HEK293T (cell line): ENCODE data around the gene AQP7.
"Not testable (repeated sequence)": the region's sequence is repeated elsewhere in the genome, so short reads cannot be mapped to it uniquely, and the experiment has no call there.

Source experiments
- CTCF ChIA-PET: fragments of 350-600 bp; formaldehyde crosslinking; extraction: SDS; loops from one replicate; lab custom pipeline; 2021; ENCODE audit warnings: antibody characterized with exemption, inconsistent platforms; lab: Yijun Ruan, JAX
- POLR2A ChIA-PET: fragments of 350-600 bp; formaldehyde crosslinking; extraction: SDS; loops from one replicate; lab custom pipeline; 2020; ENCODE audit warnings: antibody characterized with exemption, inconsistent platforms; lab: Yijun Ruan, JAX
- DNase-seq: peaks from one replicate; pipeline ENCODE4 v3.0.0; 2012; ENCODE audit warnings: mixed read lengths; ENCODE audit errors: extremely low spot score
- ARNT ChIP-seq: fragments of 450-650 bp; IDR thresholded peaks from 2 replicates; pipeline ENCODE4 v1.6.1; 2017; ENCODE audit warnings: mild to moderate bottlenecking
- BHLHE40 ChIP-seq: fragments of 450-650 bp; IDR thresholded peaks from 2 replicates; pipeline ENCODE4 v1.6.1; 2016; ENCODE audit warnings: mild to moderate bottlenecking, moderate library complexity, borderline replicate concordance
- CTBP1 ChIP-seq: fragments of 450-650 bp; IDR thresholded peaks from 2 replicates; pipeline ENCODE4 v1.6.1; 2016; ENCODE audit warnings: borderline replicate concordance
- ELF4 ChIP-seq: fragments of 450-650 bp; IDR thresholded peaks from 2 replicates; pipeline ENCODE4 v1.6.1; 2017; ENCODE audit warnings: antibody characterized with exemption
- FOXA1 ChIP-seq: fragments of 450-650 bp; IDR thresholded peaks from 2 replicates; pipeline ENCODE4 v1.6.1; 2016; ENCODE audit warnings: mild to moderate bottlenecking
- FOXK2 ChIP-seq: fragments of 450-650 bp; IDR thresholded peaks from 2 replicates; pipeline ENCODE4 v1.6.1; 2016; ENCODE audit warnings: mild to moderate bottlenecking
- HDGF ChIP-seq: fragments of 450-650 bp; IDR thresholded peaks from 2 replicates; pipeline ENCODE4 v1.6.1; 2017; ENCODE audit warnings: antibody characterized with exemption, borderline replicate concordance
- L3MBTL2 ChIP-seq: fragments of 450-650 bp; conservative IDR thresholded peaks from 2 replicates; pipeline ENCODE4 v1.6.1; 2016; ENCODE audit warnings: mild to moderate bottlenecking
- PKNOX1 ChIP-seq: fragments of 450-650 bp; IDR thresholded peaks from 2 replicates; pipeline ENCODE4 v1.6.1; 2016
- SP1 ChIP-seq: fragments of 450-650 bp; IDR thresholded peaks from 2 replicates; pipeline ENCODE4 v1.6.1; 2017
- SUZ12 ChIP-seq: fragments of 450-650 bp; IDR thresholded peaks from 2 replicates; pipeline ENCODE4 v1.6.1; 2016; ENCODE audit warnings: mild to moderate bottlenecking
- ZNF384 ChIP-seq: fragments of 450-650 bp; IDR thresholded peaks from 2 replicates; pipeline ENCODE4 v1.6.1; 2016

Gene AQP7

GRCh38 chr9:33393581-33393980 lies 8.8 kb downstream of the AQP7 start:
- POLR2A ChIA-PET: no interaction called here
- TF ChIP-seq FOXA1 (no peak), L3MBTL2 (no peak), SUZ12 (no peak), ZNF384 (no peak), ELF4 (no peak), FOXK2 (no peak), HDGF (no peak), CTBP1 (no peak), SP1 (no peak), PKNOX1 (no peak), ARNT (no peak)
- DNase-seq: no peak
- CTCF ChIA-PET: no interaction called here

GRCh38 chr9:33392591-33393021 lies 9.8 kb downstream of the AQP7 start:
- POLR2A ChIA-PET: not testable (repeated sequence)

GRCh38 chr9:33391111-33391771 lies 11.1 kb downstream of the AQP7 start:
- 0 out of 2 replicates have a peak, but pooled peaks have one; percentile 31 for TF ChIP-seq L3MBTL2
- DNase-seq, POLR2A ChIA-PET: not testable (repeated sequence)
- CTCF ChIA-PET: interaction anchor here (0.6 kb wide), 1 partner anchor 62 kb away, joined by 4 read pairs; no protein-coding TSS in a partner anchor

More at GRCh38 chr9:33392591-33393021, 9.8 kb downstream of the AQP7 start:
- DNase-seq, CTCF ChIA-PET: not testable (repeated sequence)

GRCh38 chr9:33388110-33388994 lies 14.0 kb downstream of the AQP7 start:
- TF ChIP-seq ARNT (no peak), FOXA1 (no peak), FOXK2 (no peak), SP1 (no peak), ZNF384 (no peak), CTBP1 (no peak), PKNOX1 (no peak), BHLHE40 (no peak)
- DNase-seq: no peak
- ChIA-PET CTCF (interaction anchor here (1.2 kb wide), 1 partner anchor 65 kb away, joined by 4 read pairs; no protein-coding TSS in a partner anchor), POLR2A (no interaction called here)

GRCh38 chr9:33386998-33387397 lies 15.4 kb downstream of the AQP7 start:
- CTCF ChIA-PET: interaction anchor here (1.2 kb wide), 1 partner anchor 66 kb away, joined by 4 read pairs; no protein-coding TSS in a partner anchor
- DNase-seq, POLR2A ChIA-PET: not testable (repeated sequence)

GRCh38 chr9:33386641-33386996 lies 15.7 kb downstream of the AQP7 start:
- POLR2A ChIA-PET, CTCF ChIA-PET, DNase-seq: not testable (repeated sequence)

GRCh38 chr9:33385979-33386640 lies 16.3 kb downstream of the AQP7 start:
- CTCF ChIA-PET, DNase-seq, POLR2A ChIA-PET: not testable (repeated sequence)

GRCh38 chr9:33385536-33385935 lies 16.8 kb downstream of the AQP7 start:
- POLR2A ChIA-PET, DNase-seq, CTCF ChIA-PET: not testable (repeated sequence)

GRCh38 chr9:33383396-33383795 lies 19.0 kb downstream of the AQP7 start:
- POLR2A ChIA-PET, DNase-seq: not testable (repeated sequence)
- CTCF ChIA-PET: interaction anchor here (0.7 kb wide), 1 partner anchor 8 kb away, joined by 3 read pairs; no protein-coding TSS in a partner anchor

GRCh38 chr9:33382397-33382796 lies 20.0 kb downstream of the AQP7 start:
- CTCF ChIA-PET, POLR2A ChIA-PET, DNase-seq: not testable (repeated sequence)
